Activated CD8-positive, alpha-beta memory T cell treated with anti-CD3 and anti-CD28 coated beads for 4 hours (primary cell): ENCODE results near the gene VCPKMT.

Source experiments
- DNase-seq, 2 donors: peaks; one replicate each; pipeline ENCODE4 v3.0.0-alpha.2; 2020; ENCODE audit warnings: low read depth in 2 of 2

The VCPKMT gene

DNA sequence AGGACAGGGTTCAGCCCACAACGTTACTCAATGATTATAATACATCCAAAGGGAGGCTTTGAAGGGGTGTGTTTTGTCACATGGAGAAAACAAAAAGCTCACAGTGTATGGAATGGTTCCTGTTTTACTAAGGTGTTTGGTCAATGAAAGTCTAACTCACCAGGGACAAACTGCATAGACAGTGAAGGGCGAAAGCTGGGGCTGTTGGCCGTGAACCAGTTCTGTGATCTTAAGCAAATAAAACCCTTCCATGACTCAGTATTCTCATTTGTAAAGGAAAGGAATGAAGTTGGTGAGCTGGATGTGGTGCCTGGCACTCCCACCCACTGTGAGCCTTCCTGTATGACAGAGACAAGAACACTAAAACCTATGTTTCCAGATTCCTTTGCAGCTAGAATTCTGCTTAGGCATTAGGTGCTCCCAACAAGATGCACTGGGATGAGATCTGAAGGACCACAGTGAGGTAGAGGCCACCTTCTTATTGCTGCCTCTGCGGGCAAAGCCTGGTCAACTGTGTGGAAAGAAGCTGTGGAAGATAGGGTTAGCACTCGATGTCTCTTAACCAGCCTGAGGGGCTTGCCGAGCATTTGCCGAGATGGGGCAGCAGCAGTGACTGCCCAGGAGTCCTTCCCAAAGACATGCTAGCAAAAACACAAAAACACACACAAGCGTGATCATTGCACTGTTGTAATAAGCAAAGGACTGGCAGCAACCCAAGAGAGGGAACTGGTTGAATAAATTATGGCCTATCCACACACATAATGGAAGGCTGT is 48.5 kb downstream of the VCPKMT start:
- DNase-seq = no peak

GRCh38 chr14:50065583-50065982 is 50.8 kb downstream of the VCPKMT start:
- no peak for DNase-seq

DNA sequence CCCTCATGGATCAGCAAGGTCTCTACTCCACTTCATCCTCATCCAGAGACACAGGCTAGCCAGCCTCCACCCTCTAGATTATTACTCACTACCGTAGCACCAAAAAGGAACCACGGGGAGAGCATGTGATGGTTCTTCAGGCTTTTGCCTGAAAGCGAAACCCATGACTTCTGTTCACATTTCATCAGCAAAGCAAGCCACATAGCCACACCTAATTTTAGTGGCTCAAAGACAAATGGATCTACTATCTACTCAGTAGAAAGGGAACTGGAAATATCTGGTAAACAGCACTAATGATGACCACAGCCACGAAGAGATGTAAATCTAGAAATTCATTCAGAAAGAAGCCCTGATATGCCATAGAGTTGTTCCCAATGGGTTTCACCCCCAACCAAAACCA is 51.4 kb downstream of the VCPKMT start:
- DNase-seq = peak in 1 of 2 donors; percentile 59

- no peak for DNase-seq
Observed at GRCh38 chr14:50063876-50064420, 52.4 kb downstream of the VCPKMT start.

- peak; percentile 68 to 76 for DNase-seq
Observed at GRCh38 chr14:50062438-50063085, 53.8 kb downstream of the VCPKMT start.

DNA sequence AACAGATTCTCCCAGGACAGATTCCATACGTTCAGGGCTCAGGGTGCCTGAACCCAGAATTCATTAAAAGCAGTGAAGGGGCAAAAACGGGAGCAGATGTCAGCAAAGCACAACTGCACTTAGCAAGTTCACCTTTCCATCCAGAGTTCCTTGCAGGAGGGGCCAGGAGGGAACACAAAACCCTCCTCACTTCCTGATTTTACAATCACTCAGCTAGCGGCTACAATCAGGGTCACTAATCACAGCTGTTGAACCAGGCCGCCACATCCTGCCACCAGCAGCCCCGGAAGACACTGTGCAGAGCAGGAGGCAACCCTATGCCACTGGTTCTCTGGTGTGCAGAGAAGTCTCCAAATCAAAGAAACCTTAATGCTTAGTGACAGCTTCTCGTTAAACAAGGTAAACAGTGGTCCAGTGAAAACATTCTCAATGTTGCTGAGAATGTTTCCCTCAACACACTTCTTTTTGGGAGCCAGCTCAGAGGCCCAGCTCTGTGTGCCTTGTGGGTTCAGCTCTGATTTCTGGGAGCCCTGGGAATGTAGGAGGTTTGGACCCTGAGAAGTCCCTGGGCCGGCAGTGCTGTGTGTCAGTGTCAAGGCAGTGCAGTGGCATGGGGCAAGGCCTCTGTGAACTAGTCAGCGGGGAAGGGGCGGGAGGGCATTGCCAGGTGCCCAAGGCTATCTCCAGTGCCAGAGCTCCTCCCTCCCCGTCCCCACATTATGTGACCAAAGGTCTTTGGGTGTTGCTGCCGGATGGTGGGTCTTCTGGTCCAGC is 54.5 kb downstream of the VCPKMT start:
- DNase-seq = no peak

DNA sequence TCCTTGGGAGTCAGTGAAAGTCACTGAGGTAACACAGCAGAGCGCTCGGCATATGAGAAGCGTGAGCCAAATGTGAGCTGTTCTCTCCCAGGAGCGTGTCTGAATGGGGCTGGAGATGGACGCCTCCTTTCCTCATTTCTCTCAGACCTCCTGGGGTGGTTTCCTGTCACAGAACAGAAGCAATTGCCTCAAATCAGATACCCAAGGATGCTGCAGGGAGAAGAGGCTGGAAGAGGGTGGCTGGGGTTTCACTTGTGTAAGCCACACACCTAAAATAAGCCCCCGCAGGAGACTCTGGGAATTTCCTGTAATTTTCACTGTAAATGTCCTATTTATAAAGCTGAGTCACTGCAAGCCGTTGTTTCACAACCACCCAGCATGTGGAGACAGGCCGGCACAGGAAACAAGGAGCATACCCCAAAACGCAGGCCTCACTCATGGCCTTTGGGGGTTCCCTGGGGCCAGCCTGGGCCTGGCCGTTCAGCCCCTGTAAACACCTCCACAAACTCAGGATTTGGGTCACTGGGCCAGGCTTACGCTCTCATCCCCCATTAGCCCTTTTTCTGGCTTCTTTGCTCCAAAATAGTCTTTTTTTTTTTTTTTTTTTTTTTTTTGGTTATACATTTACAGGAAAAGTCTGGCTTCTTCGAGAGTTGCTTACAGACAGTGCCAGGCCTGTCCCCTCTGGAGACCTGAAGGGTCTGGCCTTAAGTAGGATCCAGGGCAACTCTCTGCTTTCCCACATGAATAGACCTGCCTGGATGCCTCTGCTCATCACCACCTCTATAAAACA is 55.3 kb downstream of the VCPKMT start:
- DNase-seq = no peak

GRCh38 chr14:50059763-50060616 is 56.4 kb downstream of the VCPKMT start:
- DNase-seq = no peak
